Measurements from ENCODE around the gene DSCAML1. TPM values are rescaled to one million over a fixed set of nuclear protein-coding genes. Genes with fewer than 3 reads are reported as not detected.

Gene DSCAML1
- total RNA-seq, 1 experiment from 2014 or later = not detected

DNA sequence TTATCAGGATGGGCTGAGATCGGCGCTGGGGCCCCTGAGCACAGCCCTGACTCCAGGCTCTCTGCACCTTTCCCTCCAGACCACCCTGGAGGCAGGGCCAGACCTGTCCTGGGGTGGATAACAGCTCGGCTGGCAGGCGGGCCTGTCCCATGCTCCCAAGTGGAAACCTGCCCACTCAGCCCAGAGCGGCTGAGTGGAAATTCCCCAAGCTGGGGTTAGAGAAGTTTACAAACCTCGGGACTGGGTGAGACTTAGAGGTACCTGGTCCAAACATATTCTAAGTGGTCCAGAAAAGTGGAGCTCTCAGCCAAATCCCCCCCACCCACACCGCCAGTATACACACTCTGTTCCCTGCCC is 32.3 kb upstream of the DSCAML1 start:
- peaks cover 9 to 20% of the 10 kb centered on the region in 2 experiments for H3K4me1 ChIP-seq (ENCODE audit: control insufficient read depth in 1 of 2, insufficient read depth in 2 of 2, low read length in 2 of 2)
- H3K9ac ChIP-seq (ENCODE audit: low read length) = no peak overlapping the region
- POLR2A ChIA-PET = no interaction called here
- ATAC-seq (0 out of 2 replicates have a peak, but pooled peaks have one; percentile 12), DNase-seq (ENCODE audit: low read depth, low spot score) (no peak)
- no peak overlapping the region for H2AFZ ChIP-seq (ENCODE audit: low read depth, low read length, poor library complexity, severe bottlenecking)
- H3K4me3 ChIP-seq (replicated peaks in 1 of 2; ENCODE audit: low read depth in 1 of 2, low read length in 2 of 2) = no peak overlapping the region
- BruUV-seq (replicated peaks) = no TSS peak
- no peaks in the 10 kb centered on the region for H3K36me3 ChIP-seq (ENCODE audit: control insufficient read depth in 1 of 2, insufficient read depth in 2 of 2, low read length in 2 of 2)
- TF ChIP-seq ZNF274 (IDR thresholded peaks at IDR 0.05; ENCODE audit: low read depth, low read length) = no peak
- TF ChIP-seq, protein P1, sequence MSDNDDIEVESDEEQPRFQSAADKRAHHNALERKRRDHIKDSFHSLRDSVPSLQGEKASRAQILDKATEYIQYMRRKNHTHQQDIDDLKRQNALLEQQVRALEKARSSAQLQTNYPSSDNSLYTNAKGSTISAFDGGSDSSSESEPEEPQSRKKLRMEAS (IDR thresholded peaks at IDR 0.05) = no peak
- no peak for TF ChIP-seq REST (IDR thresholded peaks at IDR 0.05; ENCODE audit: low read depth)
- TF ChIP-seq, protein P2, sequence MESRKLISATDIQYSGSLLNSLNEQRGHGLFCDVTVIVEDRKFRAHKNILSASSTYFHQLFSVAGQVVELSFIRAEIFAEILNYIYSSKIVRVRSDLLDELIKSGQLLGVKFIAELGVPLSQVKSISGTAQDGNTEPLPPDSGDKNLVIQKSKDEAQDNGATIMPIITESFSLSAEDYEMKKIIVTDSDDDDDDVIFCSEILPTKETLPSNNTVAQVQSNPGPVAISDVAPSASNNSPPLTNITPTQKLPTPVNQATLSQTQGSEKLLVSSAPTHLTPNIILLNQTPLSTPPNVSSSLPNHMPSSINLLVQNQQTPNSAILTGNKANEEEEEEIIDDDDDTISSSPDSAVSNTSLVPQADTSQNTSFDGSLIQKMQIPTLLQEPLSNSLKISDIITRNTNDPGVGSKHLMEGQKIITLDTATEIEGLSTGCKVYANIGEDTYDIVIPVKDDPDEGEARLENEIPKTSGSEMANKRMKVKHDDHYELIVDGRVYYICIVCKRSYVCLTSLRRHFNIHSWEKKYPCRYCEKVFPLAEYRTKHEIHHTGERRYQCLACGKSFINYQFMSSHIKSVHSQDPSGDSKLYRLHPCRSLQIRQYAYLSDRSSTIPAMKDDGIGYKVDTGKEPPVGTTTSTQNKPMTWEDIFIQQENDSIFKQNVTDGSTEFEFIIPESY (IDR thresholded peaks at IDR 0.05; ENCODE audit: extremely low read depth, insufficient replicate concordance, low read length) = no peak
- no peak for TF ChIP-seq ELF1 (IDR thresholded peaks at IDR 0.05; ENCODE audit: borderline replicate concordance, low read depth)
- TF ChIP-seq ATF3 (IDR thresholded peaks at IDR 0.05) = no peak
- TF ChIP-seq JUND (IDR thresholded peaks at IDR 0.05) = no peak
- TF ChIP-seq CTCF (IDR thresholded peaks at IDR 0.05 in 2 of 3, conservative IDR thresholded peaks at IDR 0.05 in 1 of 3; ENCODE audit: borderline replicate concordance in 1 of 3, insufficient read depth in 1 of 3, low read depth in 2 of 3, low read length in 2 of 3) = no peak
- no peak for TF ChIP-seq FOSL1 (IDR thresholded peaks at IDR 0.05; ENCODE audit: low read depth)
- TF ChIP-seq SP1 (IDR thresholded peaks at IDR 0.05; ENCODE audit: low read depth) = no peak
- no peak for TF ChIP-seq SIN3A (IDR thresholded peaks at IDR 0.05; ENCODE audit: low read depth)
- no peak for TF ChIP-seq EZH2 (IDR thresholded peaks at IDR 0.05)
- no peak for TF ChIP-seq POLR2AphosphoS5 (IDR thresholded peaks at IDR 0.05; ENCODE audit: low read depth, low read length)
- CTCF ChIA-PET = no interaction called here
- H3K9me2 ChIP-seq (ENCODE audit: insufficient read depth) = no peaks in the 10 kb centered on the region
- H3K79me2 ChIP-seq (ENCODE audit: insufficient read depth, low read length) = no peaks in the 10 kb centered on the region
- RAD21 ChIA-PET (ENCODE audit: low non-redundant PET in 1 of 2, low total read pairs in 2 of 2, uncharacterized antibody in 2 of 2, unreplicated experiment in 2 of 2) = no interaction called here
- H4K20me1 ChIP-seq (ENCODE audit: insufficient read depth) = no peaks in the 10 kb centered on the region
- H3K9me3 ChIP-seq (ENCODE audit: control insufficient read depth in 1 of 2, insufficient read depth in 1 of 2, low read depth in 1 of 2, low read length in 2 of 2) = no peaks in the 10 kb centered on the region
- H3K27ac ChIP-seq (ENCODE audit: low read depth, low read length) = no peak overlapping the region; the same call in 1 of the 2 replicates
- H3K27me3 ChIP-seq (ENCODE audit: insufficient read depth, low read length) = no peaks in the 10 kb centered on the region
- peak overlapping the region; percentile 64 for H3K4me2 ChIP-seq (ENCODE audit: low read length)
- intact Hi-C loops (cut with micrococcal nuclease) = no loop called here

Measured in HCT116 (cell line).